Measurements from ENCODE around the gene BABAM2. TPM values are rescaled to one million over a fixed set of nuclear protein-coding genes. Genes with fewer than 3 reads are reported as not detected.

BABAM2 gene
- polyA plus RNA-seq, 3 donors: 33.2 to 52.8 (median 49.3) TPM

DNA sequence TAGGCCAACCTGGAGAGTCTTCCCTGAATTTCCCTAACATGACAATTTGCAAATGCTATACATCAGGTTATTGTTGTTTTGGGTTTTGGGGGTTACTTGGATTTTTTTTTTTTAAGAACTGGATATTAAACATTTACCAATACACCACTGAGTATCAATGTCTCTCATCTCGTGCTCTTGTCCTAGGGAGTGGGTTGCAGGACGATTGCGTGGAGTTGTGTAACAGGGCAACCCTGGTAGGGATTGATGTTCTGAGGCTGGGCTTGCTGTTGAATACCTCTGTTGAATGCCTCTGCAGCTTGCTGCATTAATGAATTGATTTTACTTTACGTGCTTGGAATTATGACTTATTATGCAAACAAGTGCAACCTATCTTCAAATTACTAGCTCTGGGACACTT is 483.3 kb downstream of the BABAM2 start:
- no peak overlapping the region for H3K27ac Mint-ChIP-seq
- no peak for DNase-seq

DNA sequence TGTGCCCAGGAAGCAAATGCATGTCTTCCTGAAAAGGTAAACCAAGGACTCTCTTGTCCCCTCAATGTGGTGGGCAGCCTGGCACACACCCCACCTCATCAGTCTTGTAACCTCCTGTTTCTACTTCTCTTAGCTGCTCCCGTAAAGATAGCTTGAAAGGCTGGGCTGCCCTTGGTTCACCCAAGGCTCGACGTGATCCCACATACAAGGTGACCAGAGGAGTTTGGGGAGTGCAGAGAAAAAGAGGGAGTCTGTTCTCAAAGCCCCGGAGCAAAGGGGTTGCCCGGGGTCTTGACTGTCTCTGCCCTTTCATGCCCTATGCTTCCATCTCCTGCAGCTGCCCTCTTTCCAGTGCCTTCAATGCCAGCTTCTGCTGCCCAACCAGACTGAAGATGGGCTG is 483.8 kb downstream of the BABAM2 start:
- Histone ChIP-seq H3K27me3 (ENCODE audit: control insufficient read depth in 2 of 2, insufficient read depth in 2 of 2, low read length in 2 of 2) (no peaks in the 10 kb centered on the region), H3K79me2 (ENCODE audit: insufficient read depth, low read length) (no peaks in the 10 kb centered on the region), H3K9ac (ENCODE audit: insufficient read depth, low read length, poor library complexity, severe bottlenecking) (no peak overlapping the region), H4K20me1 (ENCODE audit: insufficient read depth, low read length) (no peaks in the 10 kb centered on the region), H3K4me3 (replicated peaks in 1 of 3; ENCODE audit: low read depth in 2 of 3, low read length in 3 of 3) (no peak overlapping the region), H3K4me1 (ENCODE audit: control insufficient read depth in 1 of 2, insufficient read depth in 2 of 2, low read length in 2 of 2) (peaks cover 18 to 20% of the 10 kb centered on the region in 2 donors), H3K9me3 (replicated peaks in 1 of 2; ENCODE audit: control insufficient read depth in 1 of 2, insufficient read depth in 1 of 2, low read length in 2 of 2) (no peaks in the 10 kb centered on the region), H3K36me3 (replicated peaks in 1 of 2; ENCODE audit: control insufficient read depth in 1 of 2, insufficient read depth in 2 of 2, low read length in 2 of 2) (no peaks in the 10 kb centered on the region), H3K4me2 (replicated peaks; ENCODE audit: extremely low read depth, low read length, poor library complexity, severe bottlenecking) (no peak overlapping the region), H3K27ac (ENCODE audit: low read depth in 1 of 2, low read length in 2 of 2) (no peak overlapping the region), H2AFZ (ENCODE audit: insufficient read depth, low read depth, low read length, poor library complexity, severe bottlenecking) (no peak overlapping the region)
- Mint-ChIP-seq H3K9me3 (peaks cover 0 to 2% (median 0%) of the 10 kb centered on the region in 7 donors), H3K36me3 (peaks cover 0 to under 1% of the 10 kb centered on the region in 2 donors), H3K27ac (no peak overlapping the region), H3K4me1 (peaks cover 28% of the 10 kb centered on the region), H3K27me3 (ENCODE audit: low read depth in 3 of 3) (peaks cover under 1 to 11% (median 9%) of the 10 kb centered on the region in 3 donors), H3K4me3 (no peak overlapping the region)
- intact Hi-C loops (cut with micrococcal nuclease): no loop called here
- WGBS (ENCODE audit: insufficient coverage): 93% methylated on average over 2 of the region's 5 CpGs
- TF ChIP-seq, protein P1, sequence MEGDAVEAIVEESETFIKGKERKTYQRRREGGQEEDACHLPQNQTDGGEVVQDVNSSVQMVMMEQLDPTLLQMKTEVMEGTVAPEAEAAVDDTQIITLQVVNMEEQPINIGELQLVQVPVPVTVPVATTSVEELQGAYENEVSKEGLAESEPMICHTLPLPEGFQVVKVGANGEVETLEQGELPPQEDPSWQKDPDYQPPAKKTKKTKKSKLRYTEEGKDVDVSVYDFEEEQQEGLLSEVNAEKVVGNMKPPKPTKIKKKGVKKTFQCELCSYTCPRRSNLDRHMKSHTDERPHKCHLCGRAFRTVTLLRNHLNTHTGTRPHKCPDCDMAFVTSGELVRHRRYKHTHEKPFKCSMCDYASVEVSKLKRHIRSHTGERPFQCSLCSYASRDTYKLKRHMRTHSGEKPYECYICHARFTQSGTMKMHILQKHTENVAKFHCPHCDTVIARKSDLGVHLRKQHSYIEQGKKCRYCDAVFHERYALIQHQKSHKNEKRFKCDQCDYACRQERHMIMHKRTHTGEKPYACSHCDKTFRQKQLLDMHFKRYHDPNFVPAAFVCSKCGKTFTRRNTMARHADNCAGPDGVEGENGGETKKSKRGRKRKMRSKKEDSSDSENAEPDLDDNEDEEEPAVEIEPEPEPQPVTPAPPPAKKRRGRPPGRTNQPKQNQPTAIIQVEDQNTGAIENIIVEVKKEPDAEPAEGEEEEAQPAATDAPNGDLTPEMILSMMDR (IDR thresholded peaks at IDR 0.05): no peak
- DNase-seq: no peak

More for the DNA sequence above, 483.3 kb downstream of the BABAM2 start:
- intact Hi-C loops (cut with micrococcal nuclease): no loop called here
- Mint-ChIP-seq H3K9me3 (peaks cover 0 to 2% (median 0%) of the 10 kb centered on the region in 7 donors), H3K27me3 (ENCODE audit: low read depth in 3 of 3) (peaks cover 0 to 9% (median 8%) of the 10 kb centered on the region in 3 donors), H3K4me3 (no peak overlapping the region), H3K4me1 (peaks cover 26% of the 10 kb centered on the region), H3K36me3 (no peaks in the 10 kb centered on the region)
- Histone ChIP-seq H3K36me3 (replicated peaks in 1 of 2; ENCODE audit: control insufficient read depth in 1 of 2, insufficient read depth in 2 of 2, low read length in 2 of 2) (no peaks in the 10 kb centered on the region), H3K4me3 (replicated peaks in 1 of 3; ENCODE audit: low read depth in 2 of 3, low read length in 3 of 3) (no peak overlapping the region), H3K4me1 (ENCODE audit: control insufficient read depth in 1 of 2, insufficient read depth in 2 of 2, low read length in 2 of 2) (peaks cover 14 to 15% of the 10 kb centered on the region in 2 donors), H3K79me2 (ENCODE audit: insufficient read depth, low read length) (no peaks in the 10 kb centered on the region), H3K27ac (ENCODE audit: low read depth in 1 of 2, low read length in 2 of 2) (no peak overlapping the region), H3K9me3 (replicated peaks in 1 of 2; ENCODE audit: control insufficient read depth in 1 of 2, insufficient read depth in 1 of 2, low read length in 2 of 2) (no peaks in the 10 kb centered on the region), H3K4me2 (replicated peaks; ENCODE audit: extremely low read depth, low read length, poor library complexity, severe bottlenecking) (no peak overlapping the region), H4K20me1 (ENCODE audit: insufficient read depth, low read length) (no peaks in the 10 kb centered on the region), H3K27me3 (ENCODE audit: control insufficient read depth in 2 of 2, insufficient read depth in 2 of 2, low read length in 2 of 2) (no peaks in the 10 kb centered on the region), H2AFZ (ENCODE audit: insufficient read depth, low read depth, low read length, poor library complexity, severe bottlenecking) (no peak overlapping the region), H3K9ac (ENCODE audit: insufficient read depth, low read length, poor library complexity, severe bottlenecking) (no peak overlapping the region)
- TF ChIP-seq, protein P1 (IDR thresholded peaks at IDR 0.05): no peak
- no CpG with 5 or more reads among the region's 4 CpGs for WGBS (ENCODE audit: insufficient coverage)
